GM08714 (cell line): ENCODE data around the gene DNTT.

ENCODE experiments used
- H3K4me3 ChIP-seq: fragments of 200-500 bp; sonication (Bioruptor generic); 2 replicates; pipeline ENCODE4 v1.5.1; 2014; ENCODE audit warnings: mild to moderate bottlenecking, low read length, inconsistent platforms
- ZNF274 ChIP-seq: IDR thresholded peaks from 2 replicates; pipeline ENCODE4 v1.6.1; 2012; ENCODE audit warnings: mild to moderate bottlenecking, low read depth, low read length

DNTT gene

GRCh38 chr10:96304230-96304629 is at the start of gene DNTT:
Gene DNTT, plus strand, starts transcription at chr10:96304434. Its CDS starts 64 bp downstream, at chr10:96304498.
- H3K4me3 ChIP-seq, result no peak within 1 kb of the TSS
- TF ChIP-seq ZNF274, result no peak

DNA sequence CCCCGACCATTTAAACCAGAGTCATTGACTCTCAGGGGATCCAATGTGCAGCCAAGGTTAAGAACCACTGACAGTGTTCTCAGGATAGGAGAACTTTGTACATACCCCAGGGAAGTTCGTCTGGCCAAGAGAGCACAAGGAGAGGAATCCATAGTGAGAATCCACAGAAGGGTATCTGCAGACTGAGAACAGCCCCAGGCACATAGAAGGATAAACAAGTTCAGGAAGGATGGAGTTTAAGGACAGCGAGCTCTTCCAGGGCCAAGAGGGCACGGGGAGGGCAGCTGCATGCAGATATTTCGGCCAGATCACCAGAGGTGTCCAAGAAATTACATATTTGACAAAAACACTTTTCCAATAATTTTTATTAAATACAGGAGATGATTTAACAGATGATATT is 49.3 kb upstream of the DNTT start:
- TF ChIP-seq ZNF274, result no peak
- no peak overlapping the region for H3K4me3 ChIP-seq

GRCh38 chr10:96255549-96256333 is 48.5 kb upstream of the DNTT start:
- no peak overlapping the region for H3K4me3 ChIP-seq
- no peak for TF ChIP-seq ZNF274

DNA sequence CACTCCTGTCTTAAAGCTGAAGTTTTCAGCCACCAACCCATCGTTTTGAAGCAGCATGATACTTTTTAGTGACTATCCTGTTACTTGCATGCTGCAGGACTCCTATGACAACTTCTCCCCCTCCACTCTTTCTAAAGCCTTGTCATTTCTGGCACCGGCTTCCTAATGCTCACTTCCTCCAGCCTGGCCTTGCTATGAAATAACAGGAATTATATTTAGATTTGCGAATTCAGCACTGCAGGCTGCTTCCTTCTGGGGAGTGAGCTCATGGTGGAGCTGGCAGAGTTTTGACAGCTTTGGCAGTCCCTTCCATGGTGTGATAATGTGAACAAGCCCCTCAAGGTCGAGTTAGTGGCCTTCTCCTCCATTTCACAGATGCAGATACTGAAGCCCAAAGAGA is 46.3 kb upstream of the DNTT start:
- TF ChIP-seq ZNF274, result no peak
- no peak overlapping the region for H3K4me3 ChIP-seq

DNA sequence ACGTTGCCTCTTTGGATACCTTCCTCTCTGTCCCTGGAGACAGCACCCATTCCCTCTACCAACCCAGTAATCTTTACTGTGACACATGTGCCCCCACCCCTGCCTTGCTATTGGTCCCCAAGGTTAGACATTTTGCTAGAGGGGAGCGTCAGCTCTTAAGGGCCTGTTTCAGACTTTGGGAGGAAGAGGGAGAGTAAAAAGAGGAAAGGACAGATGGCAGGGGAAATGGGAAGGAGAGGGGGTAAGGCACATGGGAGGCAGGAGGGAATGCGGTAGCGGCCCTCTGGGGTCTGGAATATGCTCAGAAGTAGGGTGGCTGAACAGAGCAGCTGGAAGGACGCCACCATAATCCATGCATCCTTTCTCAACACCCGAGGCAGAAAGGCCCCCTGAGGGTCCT is 45.1 kb upstream of the DNTT start:
- TF ChIP-seq ZNF274, result no peak
- no peak overlapping the region for H3K4me3 ChIP-seq

DNA sequence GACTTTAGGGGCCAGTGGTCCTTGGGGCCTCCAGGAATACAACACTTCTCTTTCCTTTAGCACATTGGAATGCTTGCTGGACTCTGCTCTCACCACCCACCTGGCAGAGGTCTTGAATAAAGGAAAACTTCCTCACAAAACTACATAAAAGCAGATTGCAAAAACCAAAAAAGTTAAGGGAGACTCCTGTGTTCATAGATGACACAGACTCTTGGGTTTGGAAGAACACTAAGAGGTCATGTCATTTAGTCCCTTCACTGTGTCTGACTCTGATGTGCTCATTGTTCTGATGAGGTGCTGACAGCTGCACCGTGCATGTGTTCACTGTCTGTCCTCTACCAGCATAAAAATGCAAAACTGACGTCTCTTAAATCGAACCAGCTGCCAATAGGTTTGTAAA is 44.2 kb upstream of the DNTT start:
- no peak for TF ChIP-seq ZNF274
- H3K4me3 ChIP-seq, result no peak overlapping the region

DNA sequence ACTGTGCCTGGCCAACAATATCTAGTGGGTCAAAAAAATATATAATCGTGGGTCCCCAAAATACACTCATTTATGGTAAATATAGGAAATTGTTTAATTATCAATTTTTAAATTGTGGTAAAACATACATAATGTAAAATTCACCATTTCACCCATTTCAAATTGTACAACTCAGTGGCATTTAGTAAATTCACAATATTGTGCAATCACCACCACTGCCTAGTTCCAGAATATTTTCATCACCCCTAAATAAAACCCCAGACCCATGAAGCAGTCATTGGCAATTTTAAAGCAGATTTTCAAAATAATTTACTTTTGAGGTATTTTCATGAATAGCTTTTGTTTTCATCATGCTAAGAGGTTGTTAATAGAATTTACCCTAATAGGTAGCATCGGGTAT is 43.1 kb upstream of the DNTT start:
- TF ChIP-seq ZNF274, result no peak
- no peak overlapping the region for H3K4me3 ChIP-seq

- H3K4me3 ChIP-seq, result no peak overlapping the region
- TF ChIP-seq ZNF274, result no peak
These were observed 42.3 kb upstream of the DNTT start for GRCh38 chr10:96261930-96262329.

DNA sequence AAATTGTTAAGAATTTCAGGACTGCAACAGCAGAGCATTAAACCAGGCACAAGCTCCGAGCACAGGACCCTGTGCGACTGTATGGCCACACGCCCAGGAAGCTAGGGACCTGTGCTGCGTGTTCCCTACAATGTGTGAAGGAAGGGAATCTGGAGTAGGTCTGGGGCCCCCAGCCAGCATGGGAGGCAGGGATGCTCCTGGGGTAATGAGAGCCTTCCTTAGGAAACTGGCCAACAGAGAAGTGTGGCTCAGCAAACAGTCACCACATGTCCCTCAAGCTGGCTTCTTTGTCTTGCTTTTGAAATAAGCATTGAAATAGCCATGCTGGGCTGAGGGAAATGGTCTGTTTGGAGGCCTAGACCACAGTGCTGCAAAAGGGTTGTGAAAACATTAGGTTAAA is 41.1 kb upstream of the DNTT start:
- H3K4me3 ChIP-seq, result no peak overlapping the region
- no peak for TF ChIP-seq ZNF274

DNA sequence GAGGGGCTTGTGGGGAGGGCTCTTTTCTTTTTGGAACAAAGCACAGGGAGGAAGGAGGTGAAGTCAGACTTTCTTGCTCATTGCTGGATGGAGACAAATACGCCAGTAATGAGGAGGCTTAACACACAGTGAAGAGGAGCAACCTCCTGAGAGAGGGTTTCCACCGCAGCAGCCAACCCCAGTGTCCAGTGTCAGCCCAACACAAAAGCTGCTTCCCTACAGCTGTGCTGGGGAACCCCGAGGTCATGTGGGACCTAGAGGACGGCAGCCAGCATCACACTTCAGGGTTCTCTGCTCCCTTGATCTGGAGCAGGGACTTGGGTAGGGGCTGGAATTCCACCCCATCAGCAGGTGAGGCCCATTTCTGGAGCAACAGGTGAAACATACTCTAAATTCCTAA is 40.6 kb upstream of the DNTT start:
- TF ChIP-seq ZNF274, result no peak
- H3K4me3 ChIP-seq, result no peak overlapping the region

DNA sequence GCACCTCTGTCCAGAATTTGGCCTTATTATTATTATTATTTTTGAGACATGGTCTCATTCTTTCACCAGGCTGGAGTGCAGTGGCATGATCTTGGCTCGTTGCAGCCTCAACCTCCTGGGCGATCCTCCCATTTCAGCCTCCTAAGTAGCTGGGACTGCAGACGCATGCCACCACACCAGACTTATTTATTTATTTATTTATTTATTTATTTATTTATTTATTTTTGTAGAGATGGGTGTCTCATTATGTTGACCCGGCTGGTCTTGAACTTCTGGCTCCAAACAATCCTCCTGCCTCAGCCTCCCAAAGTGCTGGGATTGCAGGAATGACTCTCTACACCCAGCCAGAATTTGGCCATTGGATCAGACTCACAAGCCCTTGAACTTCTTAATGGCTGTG is 39.3 kb upstream of the DNTT start:
- TF ChIP-seq ZNF274, result no peak
- H3K4me3 ChIP-seq, result no peak overlapping the region

DNA sequence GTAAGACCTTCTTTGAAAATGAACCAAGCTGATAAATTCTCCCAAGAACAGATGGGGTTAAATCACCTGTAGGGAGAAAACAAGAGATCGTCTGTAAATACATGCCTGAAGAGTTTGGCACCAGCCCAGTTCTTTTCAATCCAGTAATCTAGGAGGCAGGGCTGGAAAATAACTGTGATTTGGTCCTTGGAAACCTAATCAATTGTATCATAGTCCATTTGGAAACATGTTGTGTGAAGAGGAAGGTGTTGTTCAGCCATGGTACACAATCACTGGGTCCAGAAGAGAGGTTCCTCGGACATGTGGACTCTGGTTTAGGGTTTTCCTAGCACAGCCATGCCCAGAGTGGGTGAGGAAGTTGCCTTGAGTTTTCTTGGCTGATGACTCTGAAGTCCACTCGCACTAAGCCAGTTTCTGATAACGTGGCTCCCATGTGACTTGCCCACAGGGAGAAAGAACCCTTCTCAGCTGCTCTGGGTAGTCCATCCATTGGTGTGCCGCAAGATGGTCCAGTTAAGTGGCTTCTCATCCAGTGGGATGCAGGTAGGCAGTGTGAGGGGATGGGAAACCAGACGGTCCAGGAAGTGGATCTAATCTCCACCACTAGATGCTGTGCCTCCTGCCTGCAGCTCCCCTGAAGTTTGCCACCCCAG is 38.0 kb upstream of the DNTT start:
- H3K4me3 ChIP-seq, result peak overlapping the region; percentile 68; the same call in 1 of the 2 replicates
- TF ChIP-seq ZNF274, result no peak

DNA sequence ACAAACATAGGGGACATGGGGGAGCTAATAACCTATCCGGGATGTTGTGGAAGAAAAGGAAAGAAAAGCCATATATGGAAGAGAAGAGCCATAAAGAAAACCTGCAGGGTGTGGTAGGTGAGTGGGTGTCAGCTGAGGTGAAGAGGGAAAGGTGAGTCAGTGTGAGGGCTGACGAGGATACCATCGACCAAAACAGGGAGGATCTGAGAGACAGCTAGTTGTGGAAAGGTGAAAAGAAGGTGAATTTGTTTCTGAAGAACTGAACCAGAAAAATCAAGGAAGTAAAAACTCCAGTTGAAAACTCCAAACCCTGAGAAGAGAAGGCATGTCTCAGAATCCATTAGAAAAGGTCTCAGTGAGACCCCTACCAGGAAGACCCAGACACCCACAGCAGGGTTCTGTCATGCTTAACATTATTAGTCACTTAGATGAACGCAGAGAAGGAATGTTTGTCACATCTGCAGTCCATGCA is 37.0 kb upstream of the DNTT start:
- TF ChIP-seq ZNF274, result no peak
- H3K4me3 ChIP-seq, result peak overlapping the region; percentile 68

DNA sequence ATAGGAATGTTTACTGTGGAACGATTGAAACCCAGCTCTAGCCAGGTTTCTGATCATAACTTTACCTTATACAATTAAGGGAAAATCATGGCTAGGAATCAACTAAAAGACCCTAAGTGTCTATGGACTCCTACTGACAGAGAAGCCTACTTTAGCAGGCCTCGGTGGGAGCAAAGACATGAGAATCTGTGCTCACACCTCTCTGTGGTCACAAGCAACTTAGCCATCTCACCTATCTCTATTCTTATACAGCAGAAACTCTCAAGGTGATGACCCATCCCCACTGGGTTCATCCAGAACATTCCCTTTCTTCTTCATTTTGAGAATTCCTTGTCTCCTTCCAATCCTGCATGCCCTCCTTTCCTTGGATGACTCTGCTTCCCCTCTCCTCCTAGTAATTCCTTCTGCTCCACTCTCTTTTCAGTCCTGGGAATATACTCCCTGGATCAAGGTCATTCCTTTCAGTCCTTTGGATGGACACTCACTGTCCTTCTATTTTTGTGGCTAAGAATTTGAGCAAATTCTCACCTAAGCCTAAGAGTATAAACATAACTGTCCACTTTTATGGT is 35.8 kb upstream of the DNTT start:
- TF ChIP-seq ZNF274, result no peak
- H3K4me3 ChIP-seq, result peak overlapping the region; percentile 100
